NCI-H446 treated with DMSO at 0.1 percent for 48 hours (cell line): ENCODE measurements around the gene PSAP.

ENCODE experiments used
- DNase-seq: peaks from one replicate; lab custom pipeline; 2025; lab: John Stamatoyannopoulos, UW

Gene PSAP

GRCh38 chr10:71783917-71784678 is 67.0 kb downstream of the PSAP start:
- DNase-seq: no peak

GRCh38 chr10:71782917-71783490 is 68.0 kb downstream of the PSAP start:
- no peak for DNase-seq

- DNase-seq: no peak
Measured at GRCh38 chr10:71782221-71782916, 68.7 kb downstream of the PSAP start.

GRCh38 chr10:71780719-71781118 is 70.3 kb downstream of the PSAP start:
- no peak for DNase-seq

GRCh38 chr10:71780156-71780555 is 70.9 kb downstream of the PSAP start:
- DNase-seq: no peak

GRCh38 chr10:71779641-71780040 is 71.4 kb downstream of the PSAP start:
- no peak for DNase-seq

- DNase-seq: no peak
Measured at GRCh38 chr10:71778071-71778825, 72.8 kb downstream of the PSAP start.

GRCh38 chr10:71777213-71777985 is 73.7 kb downstream of the PSAP start:
- DNase-seq: no peak

GRCh38 chr10:71776481-71776925 is 74.5 kb downstream of the PSAP start:
- no peak for DNase-seq

- no peak for DNase-seq
Measured at GRCh38 chr10:71774916-71775702, 75.9 kb downstream of the PSAP start.

GRCh38 chr10:71773221-71773971 is 77.7 kb downstream of the PSAP start, which contains the start of gene VSIR:
VSIR (minus strand) TSS chr10:71773520; CDS start chr10:71773439, 81 bp downstream.
- no peak for DNase-seq

GRCh38 chr10:71772832-71773220 is 78.2 kb downstream of the PSAP start:
- DNase-seq: no peak

- DNase-seq: no peak
Measured at GRCh38 chr10:71771821-71772617, 79.0 kb downstream of the PSAP start.

GRCh38 chr10:71771204-71771603 is 79.8 kb downstream of the PSAP start:
- DNase-seq: no peak

- no peak for DNase-seq
Measured at GRCh38 chr10:71770789-71771188, 80.3 kb downstream of the PSAP start.

- DNase-seq: no peak
Measured at GRCh38 chr10:71770255-71770654, 80.8 kb downstream of the PSAP start.

GRCh38 chr10:71769279-71769823 is 81.7 kb downstream of the PSAP start:
- no peak for DNase-seq

- DNase-seq: no peak
Measured at GRCh38 chr10:71767420-71768035, 83.5 kb downstream of the PSAP start.
